IPS-18c (cell line): ENCODE data around the gene C2orf76.

Source experiments
- H3K4me3 ChIP-seq: 2 replicates; pipeline ENCODE4 v1.7.0; 2013; ENCODE audit warnings: low read depth, mild to moderate bottlenecking, low read length, moderate library complexity; ENCODE audit not compliant: insufficient read depth
- H3K9me3 ChIP-seq: one replicate; pipeline ENCODE4 v1.6.1; 2013; ENCODE audit warnings: mild to moderate bottlenecking, low read length, moderate library complexity; ENCODE audit not compliant: control insufficient read depth, insufficient read depth

C2orf76 gene

GRCh38 chr2:119317554-119317953 is 49.1 kb downstream of the C2orf76 start:
- H3K9me3 ChIP-seq: no peaks in the 10 kb centered on the region
- H3K4me3 ChIP-seq: no peak overlapping the region

GRCh38 chr2:119316066-119316465 is 50.6 kb downstream of the C2orf76 start:
- Histone ChIP-seq H3K4me3 (no peak overlapping the region), H3K9me3 (no peaks in the 10 kb centered on the region)

GRCh38 chr2:119315241-119315925 is 51.3 kb downstream of the C2orf76 start:
- H3K4me3 ChIP-seq: no peak overlapping the region
- H3K9me3 ChIP-seq: no peaks in the 10 kb centered on the region

GRCh38 chr2:119311831-119312230 is 54.8 kb downstream of the C2orf76 start:
- no peaks in the 10 kb centered on the region for H3K9me3 ChIP-seq
- no peak overlapping the region for H3K4me3 ChIP-seq

- Histone ChIP-seq H3K4me3 (no peak overlapping the region), H3K9me3 (no peaks in the 10 kb centered on the region)
Observed at GRCh38 chr2:119311371-119311770, 55.3 kb downstream of the C2orf76 start.

GRCh38 chr2:119308793-119309330 is 57.8 kb downstream of the C2orf76 start:
- Histone ChIP-seq H3K9me3 (no peaks in the 10 kb centered on the region), H3K4me3 (no peak overlapping the region)

GRCh38 chr2:119307419-119308140 is 59.1 kb downstream of the C2orf76 start:
- H3K4me3 ChIP-seq: no peak overlapping the region
- no peaks in the 10 kb centered on the region for H3K9me3 ChIP-seq

GRCh38 chr2:119306196-119306590 is 60.4 kb downstream of the C2orf76 start:
- no peak overlapping the region for H3K4me3 ChIP-seq
- H3K9me3 ChIP-seq: no peaks in the 10 kb centered on the region

GRCh38 chr2:119305497-119306195 is 61.0 kb downstream of the C2orf76 start:
- no peaks in the 10 kb centered on the region for H3K9me3 ChIP-seq

GRCh38 chr2:119304847-119305246 is 61.8 kb downstream of the C2orf76 start:
- no peak overlapping the region for H3K4me3 ChIP-seq
- no peaks in the 10 kb centered on the region for H3K9me3 ChIP-seq

More at GRCh38 chr2:119305497-119306195, 61.0 kb downstream of the C2orf76 start:
- H3K4me3 ChIP-seq: no peak overlapping the region

- Histone ChIP-seq H3K9me3 (no peaks in the 10 kb centered on the region), H3K4me3 (no peak overlapping the region)
Observed at GRCh38 chr2:119301413-119301812, 65.2 kb downstream of the C2orf76 start.

- Histone ChIP-seq H3K4me3 (no peak overlapping the region), H3K9me3 (no peaks in the 10 kb centered on the region)
Observed at GRCh38 chr2:119295688-119296375, 70.8 kb downstream of the C2orf76 start.

- H3K4me3 ChIP-seq: no peak overlapping the region
Observed at GRCh38 chr2:119294671-119295070, 72.0 kb downstream of the C2orf76 start.

GRCh38 chr2:119293900-119294299 is 72.7 kb downstream of the C2orf76 start:
- H3K9me3 ChIP-seq: no peaks in the 10 kb centered on the region

More at GRCh38 chr2:119294671-119295070, 72.0 kb downstream of the C2orf76 start:
- no peaks in the 10 kb centered on the region for H3K9me3 ChIP-seq

GRCh38 chr2:119293254-119293653 is 73.4 kb downstream of the C2orf76 start:
- H3K9me3 ChIP-seq: no peaks in the 10 kb centered on the region
- H3K4me3 ChIP-seq: no peak overlapping the region

More at GRCh38 chr2:119293900-119294299, 72.7 kb downstream of the C2orf76 start:
- no peak overlapping the region for H3K4me3 ChIP-seq

- no peaks in the 10 kb centered on the region for H3K9me3 ChIP-seq
- H3K4me3 ChIP-seq: no peak overlapping the region
Observed at GRCh38 chr2:119292226-119292625, 74.4 kb downstream of the C2orf76 start.

GRCh38 chr2:119291588-119292167 is 75.0 kb downstream of the C2orf76 start:
- Histone ChIP-seq H3K9me3 (no peaks in the 10 kb centered on the region), H3K4me3 (no peak overlapping the region)
